D721Med (cell line): ENCODE results near the gene MSI2.

Source experiments
- DNase-seq: peaks from one replicate; pipeline ENCODE4 v3.0.0; 2011; ENCODE audit warnings: low spot score; ENCODE audit not compliant: insufficient read length
- FAIRE-seq: peaks from 2 replicates; lab custom pipeline; 2011; peaks lifted over from hg19 to GRCh38; lab: Jason Lieb, UNC
- CTCF ChIP-seq: IDR thresholded peaks from 2 replicates; pipeline ENCODE4 v1.5.1; 2012; ENCODE audit warnings: mild to moderate bottlenecking, control low read depth; ENCODE audit not compliant: insufficient read depth; ENCODE audit errors: missing control alignments

The MSI2 gene

GRCh38 chr17:57289130-57289529 is 32.8 kb downstream of the MSI2 start:
- TF ChIP-seq CTCF, result no peak
- DNase-seq (no peak), FAIRE-seq (no peak)

GRCh38 chr17:57289613-57290012 is 33.3 kb downstream of the MSI2 start:
- no peak for TF ChIP-seq CTCF
- DNase-seq (no peak), FAIRE-seq (no peak)

- no peak for TF ChIP-seq CTCF
- FAIRE-seq (no peak), DNase-seq (no peak)
Measured at GRCh38 chr17:57290981-57291380, 34.7 kb downstream of the MSI2 start.

- DNase-seq, result no peak
- TF ChIP-seq CTCF, result no peak
- no peak for FAIRE-seq
Measured at GRCh38 chr17:57292091-57292490, 35.8 kb downstream of the MSI2 start.

GRCh38 chr17:57293077-57293476 is 36.8 kb downstream of the MSI2 start:
- DNase-seq (no peak), FAIRE-seq (no peak)
- no peak for TF ChIP-seq CTCF

- DNase-seq, result no peak
- FAIRE-seq, result no peak
- TF ChIP-seq CTCF, result no peak
Measured at GRCh38 chr17:57294101-57294500, 37.8 kb downstream of the MSI2 start.

- FAIRE-seq (no peak), DNase-seq (peak; percentile 46)
- no peak for TF ChIP-seq CTCF
Measured at GRCh38 chr17:57294629-57295501, 38.5 kb downstream of the MSI2 start.
